T-helper 2 cell treated with Interferon-gamma antibody and Interleukin-4, amounts not matched to agents 5 μg/mL and 100 μg/mL, for 36 hours (primary cell): ENCODE measurements around the gene DYSF.

Experiments
- DNase-seq: peaks from one replicate; pipeline ENCODE4 v3.0.0; 2021; ENCODE audit warnings: low spot score
- H3K27ac Mint-ChIP-seq: one replicate; pipeline ENCODE4 v1.8.0; 2021; ENCODE audit warnings: mild to moderate bottlenecking, mixed read lengths
- H3K27me3 Mint-ChIP-seq: one replicate; pipeline ENCODE4 v1.8.0; 2021; ENCODE audit warnings: low read depth, mixed read lengths
- H3K36me3 Mint-ChIP-seq: one replicate; pipeline ENCODE4 v1.8.0; 2021; ENCODE audit warnings: low read depth, mixed read lengths
- H3K4me1 Mint-ChIP-seq: one replicate; pipeline ENCODE4 v1.8.0; 2021; ENCODE audit warnings: low read depth, mixed read lengths
- H3K4me3 Mint-ChIP-seq: one replicate; pipeline ENCODE4 v1.8.0; 2022; ENCODE audit warnings: mild to moderate bottlenecking, moderate library complexity, mixed read lengths
- H3K9me3 Mint-ChIP-seq: one replicate; pipeline ENCODE4 v1.8.0; 2021; ENCODE audit warnings: mixed read lengths

Gene DYSF

GRCh38 chr2:71716697-71717624, 263.6 kb downstream of the DYSF start:
- no peak overlapping the region for H3K4me3 Mint-ChIP-seq
- no peaks in the 10 kb centered on the region for H3K36me3 Mint-ChIP-seq
- H3K27ac Mint-ChIP-seq, result no peak overlapping the region
- H3K9me3 Mint-ChIP-seq, result no peaks in the 10 kb centered on the region
- H3K4me1 Mint-ChIP-seq, result no peaks in the 10 kb centered on the region
- DNase-seq, result no peak
- H3K27me3 Mint-ChIP-seq, result no peaks in the 10 kb centered on the region

GRCh38 chr2:71718686-71719085, 265.3 kb downstream of the DYSF start:
- H3K9me3 Mint-ChIP-seq, result no peaks in the 10 kb centered on the region
- H3K36me3 Mint-ChIP-seq, result no peaks in the 10 kb centered on the region
- DNase-seq, result no peak
- H3K27ac Mint-ChIP-seq, result no peak overlapping the region
- H3K27me3 Mint-ChIP-seq, result no peaks in the 10 kb centered on the region
- no peak overlapping the region for H3K4me3 Mint-ChIP-seq
- H3K4me1 Mint-ChIP-seq, result no peaks in the 10 kb centered on the region

GRCh38 chr2:71719520-71720282, 266.3 kb downstream of the DYSF start:
- Mint-ChIP-seq H3K27ac (no peak overlapping the region), H3K4me1 (no peaks in the 10 kb centered on the region)
- DNase-seq, result no peak

GRCh38 chr2:71720283-71720560, 266.9 kb downstream of the DYSF start:
- Mint-ChIP-seq H3K36me3 (no peaks in the 10 kb centered on the region), H3K27me3 (no peaks in the 10 kb centered on the region), H3K27ac (no peak overlapping the region), H3K4me3 (no peak overlapping the region), H3K9me3 (no peaks in the 10 kb centered on the region), H3K4me1 (no peaks in the 10 kb centered on the region)
- no peak for DNase-seq

More at GRCh38 chr2:71719520-71720282, 266.3 kb downstream of the DYSF start:
- Mint-ChIP-seq H3K27me3 (no peaks in the 10 kb centered on the region), H3K4me3 (no peak overlapping the region), H3K9me3 (no peaks in the 10 kb centered on the region), H3K36me3 (no peaks in the 10 kb centered on the region)

GRCh38 chr2:71720596-71721361, 267.4 kb downstream of the DYSF start:
- Mint-ChIP-seq H3K36me3 (no peaks in the 10 kb centered on the region), H3K27ac (no peak overlapping the region), H3K27me3 (no peaks in the 10 kb centered on the region), H3K4me1 (no peaks in the 10 kb centered on the region), H3K4me3 (no peak overlapping the region), H3K9me3 (no peaks in the 10 kb centered on the region)
- no peak for DNase-seq

- H3K4me3 Mint-ChIP-seq, result no peak overlapping the region
- no peaks in the 10 kb centered on the region for H3K4me1 Mint-ChIP-seq
- no peak for DNase-seq
- no peaks in the 10 kb centered on the region for H3K27me3 Mint-ChIP-seq
- H3K9me3 Mint-ChIP-seq, result no peaks in the 10 kb centered on the region
- H3K27ac Mint-ChIP-seq, result no peak overlapping the region
- no peaks in the 10 kb centered on the region for H3K36me3 Mint-ChIP-seq
Observed at GRCh38 chr2:71721362-71721665, 268.0 kb downstream of the DYSF start.

GRCh38 chr2:71721669-71722068, 268.3 kb downstream of the DYSF start:
- DNase-seq, result no peak
- H3K27me3 Mint-ChIP-seq, result no peaks in the 10 kb centered on the region
- H3K27ac Mint-ChIP-seq, result no peak overlapping the region

GRCh38 chr2:71722286-71722685, 268.9 kb downstream of the DYSF start:
- H3K4me3 Mint-ChIP-seq, result no peak overlapping the region
- no peaks in the 10 kb centered on the region for H3K4me1 Mint-ChIP-seq
- no peaks in the 10 kb centered on the region for H3K27me3 Mint-ChIP-seq
- no peaks in the 10 kb centered on the region for H3K36me3 Mint-ChIP-seq
- DNase-seq, result no peak
- H3K9me3 Mint-ChIP-seq, result no peaks in the 10 kb centered on the region
- H3K27ac Mint-ChIP-seq, result no peak overlapping the region

More at GRCh38 chr2:71721669-71722068, 268.3 kb downstream of the DYSF start:
- H3K36me3 Mint-ChIP-seq, result no peaks in the 10 kb centered on the region
- no peaks in the 10 kb centered on the region for H3K9me3 Mint-ChIP-seq
- no peak overlapping the region for H3K4me3 Mint-ChIP-seq
- no peaks in the 10 kb centered on the region for H3K4me1 Mint-ChIP-seq

- no peak for DNase-seq
- H3K36me3 Mint-ChIP-seq, result no peaks in the 10 kb centered on the region
- H3K4me3 Mint-ChIP-seq, result no peak overlapping the region
- H3K27me3 Mint-ChIP-seq, result no peaks in the 10 kb centered on the region
- no peaks in the 10 kb centered on the region for H3K4me1 Mint-ChIP-seq
- H3K9me3 Mint-ChIP-seq, result no peaks in the 10 kb centered on the region
- H3K27ac Mint-ChIP-seq, result no peak overlapping the region
Observed at GRCh38 chr2:71724793-71725192, 271.4 kb downstream of the DYSF start.

- no peaks in the 10 kb centered on the region for H3K27me3 Mint-ChIP-seq
- H3K9me3 Mint-ChIP-seq, result no peaks in the 10 kb centered on the region
- DNase-seq, result no peak
- no peak overlapping the region for H3K27ac Mint-ChIP-seq
- no peak overlapping the region for H3K4me3 Mint-ChIP-seq
- H3K36me3 Mint-ChIP-seq, result no peaks in the 10 kb centered on the region
- H3K4me1 Mint-ChIP-seq, result no peaks in the 10 kb centered on the region
Observed at GRCh38 chr2:71725836-71726235, 272.5 kb downstream of the DYSF start.

- Mint-ChIP-seq H3K4me1 (no peaks in the 10 kb centered on the region), H3K9me3 (peaks cover 4% of the 10 kb centered on the region), H3K27ac (no peak overlapping the region), H3K27me3 (no peaks in the 10 kb centered on the region), H3K4me3 (no peak overlapping the region), H3K36me3 (no peaks in the 10 kb centered on the region)
- DNase-seq, result no peak
Observed at GRCh38 chr2:71727562-71727961, 274.2 kb downstream of the DYSF start.

GRCh38 chr2:71728036-71728435, 274.7 kb downstream of the DYSF start:
- Mint-ChIP-seq H3K4me1 (no peaks in the 10 kb centered on the region), H3K9me3 (peaks cover 4% of the 10 kb centered on the region), H3K36me3 (no peaks in the 10 kb centered on the region), H3K4me3 (no peak overlapping the region), H3K27ac (no peak overlapping the region), H3K27me3 (no peaks in the 10 kb centered on the region)
- no peak for DNase-seq

GRCh38 chr2:71730785-71731383, 277.5 kb downstream of the DYSF start:
- H3K4me3 Mint-ChIP-seq, result no peak overlapping the region
- no peaks in the 10 kb centered on the region for H3K27me3 Mint-ChIP-seq
- no peak overlapping the region for H3K27ac Mint-ChIP-seq
- peaks cover 4% of the 10 kb centered on the region for H3K9me3 Mint-ChIP-seq
- no peaks in the 10 kb centered on the region for H3K36me3 Mint-ChIP-seq
- no peaks in the 10 kb centered on the region for H3K4me1 Mint-ChIP-seq
- DNase-seq, result no peak

GRCh38 chr2:71734620-71735019, 281.3 kb downstream of the DYSF start:
- H3K4me3 Mint-ChIP-seq, result no peak overlapping the region
- no peaks in the 10 kb centered on the region for H3K4me1 Mint-ChIP-seq
- no peaks in the 10 kb centered on the region for H3K36me3 Mint-ChIP-seq
- no peaks in the 10 kb centered on the region for H3K27me3 Mint-ChIP-seq
- peaks cover 4% of the 10 kb centered on the region for H3K9me3 Mint-ChIP-seq
- no peak overlapping the region for H3K27ac Mint-ChIP-seq
- DNase-seq, result no peak
